ENCODE data around the gene MRPS2. TPM values are rescaled to one million over a fixed set of nuclear protein-coding genes. Genes with fewer than 3 reads are reported as not detected.
"Not testable (repeated sequence)": the region's sequence is repeated elsewhere in the genome, so short reads cannot be mapped to it uniquely, and the experiment has no call there.

MRPS2 gene
- total and polyA plus RNA-seq, 8 donors = 21.9 to 43.3 (median 38.0) TPM

GRCh38 chr9:135513351-135513846 lies 12.9 kb downstream of the MRPS2 start:
- no peak for ATAC-seq
- no peaks in the 10 kb centered on the region for H3K4me1 ChIP-seq
- no peak overlapping the region for H3K4me3 ChIP-seq
- H3K27ac ChIP-seq = no peak overlapping the region
- no peaks in the 10 kb centered on the region for H3K36me3 ChIP-seq
- H3K9me3 ChIP-seq = peaks cover 0 to 4% of the 10 kb centered on the region in 2 donors
- DNase-seq = peak in 1 of 4 donors; percentile 72
- peaks cover 0 to 28% of the 10 kb centered on the region in 2 donors for H3K27me3 ChIP-seq
- TF ChIP-seq, protein P1, sequence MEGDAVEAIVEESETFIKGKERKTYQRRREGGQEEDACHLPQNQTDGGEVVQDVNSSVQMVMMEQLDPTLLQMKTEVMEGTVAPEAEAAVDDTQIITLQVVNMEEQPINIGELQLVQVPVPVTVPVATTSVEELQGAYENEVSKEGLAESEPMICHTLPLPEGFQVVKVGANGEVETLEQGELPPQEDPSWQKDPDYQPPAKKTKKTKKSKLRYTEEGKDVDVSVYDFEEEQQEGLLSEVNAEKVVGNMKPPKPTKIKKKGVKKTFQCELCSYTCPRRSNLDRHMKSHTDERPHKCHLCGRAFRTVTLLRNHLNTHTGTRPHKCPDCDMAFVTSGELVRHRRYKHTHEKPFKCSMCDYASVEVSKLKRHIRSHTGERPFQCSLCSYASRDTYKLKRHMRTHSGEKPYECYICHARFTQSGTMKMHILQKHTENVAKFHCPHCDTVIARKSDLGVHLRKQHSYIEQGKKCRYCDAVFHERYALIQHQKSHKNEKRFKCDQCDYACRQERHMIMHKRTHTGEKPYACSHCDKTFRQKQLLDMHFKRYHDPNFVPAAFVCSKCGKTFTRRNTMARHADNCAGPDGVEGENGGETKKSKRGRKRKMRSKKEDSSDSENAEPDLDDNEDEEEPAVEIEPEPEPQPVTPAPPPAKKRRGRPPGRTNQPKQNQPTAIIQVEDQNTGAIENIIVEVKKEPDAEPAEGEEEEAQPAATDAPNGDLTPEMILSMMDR (IDR thresholded peaks at IDR 0.05) = no peak
- intact Hi-C loops (cut with DNase I) = no loop called here

- H3K9me3 ChIP-seq; ATAC-seq; H3K4me1 ChIP-seq; H3K36me3 ChIP-seq; H3K27ac ChIP-seq; DNase-seq; H3K4me3 ChIP-seq; intact Hi-C loops (cut with DNase I): not testable (repeated sequence)
- H3K27me3 ChIP-seq = peaks cover 0 to 31% of the 10 kb centered on the region in 2 donors
Observed at GRCh38 chr9:135513906-135514305, 13.4 kb downstream of the MRPS2 start.

GRCh38 chr9:135514342-135515082 lies 14.0 kb downstream of the MRPS2 start:
- intact Hi-C loops (cut with DNase I) = no loop called here
- peaks cover 0 to 31% of the 10 kb centered on the region in 2 donors for H3K27me3 ChIP-seq
- no peak for ATAC-seq

GRCh38 chr9:135515083-135515951 lies 14.8 kb downstream of the MRPS2 start:
- intact Hi-C loops (cut with DNase I) = no loop called here
- Histone ChIP-seq H3K27ac (no peak overlapping the region), H3K4me3 (no peak overlapping the region), H3K4me1 (no peaks in the 10 kb centered on the region), H3K9me3 (no peaks in the 10 kb centered on the region), H3K27me3 (peaks cover 0 to 31% of the 10 kb centered on the region in 2 donors), H3K36me3 (no peaks in the 10 kb centered on the region)
- TF ChIP-seq, protein P1 (IDR thresholded peaks at IDR 0.05) = no peak
- DNase-seq (peak in 1 of 4 donors; percentile 72), ATAC-seq (no peak)

More at GRCh38 chr9:135514342-135515082, 14.0 kb downstream of the MRPS2 start:
- Histone ChIP-seq H3K4me3 (no peak overlapping the region), H3K9me3 (no peaks in the 10 kb centered on the region), H3K36me3 (no peaks in the 10 kb centered on the region), H3K27ac (no peak overlapping the region), H3K4me1 (no peaks in the 10 kb centered on the region)
- TF ChIP-seq, protein P1 (IDR thresholded peaks at IDR 0.05) = no peak
- DNase-seq = peak in 1 of 4 donors; percentile 46

- Histone ChIP-seq H3K4me1 (no peaks in the 10 kb centered on the region), H3K27me3 (peaks cover 0 to 33% of the 10 kb centered on the region in 2 donors), H3K27ac (no peak overlapping the region), H3K4me3 (no peak overlapping the region), H3K9me3 (no peaks in the 10 kb centered on the region), H3K36me3 (no peaks in the 10 kb centered on the region)
- DNase-seq (peak in 1 of 4 donors; percentile 49), ATAC-seq (no peak)
- TF ChIP-seq, protein P1 (IDR thresholded peaks at IDR 0.05) = no peak
- intact Hi-C loops (cut with DNase I) = no loop called here
Observed at GRCh38 chr9:135516132-135516860, 15.8 kb downstream of the MRPS2 start.

Data from left lung (tissue), 10 donors.